Lung microvascular endothelial cell (primary cell): ENCODE data around the gene ELF2. TPM values are rescaled to one million over a fixed set of nuclear protein-coding genes. Genes with fewer than 3 reads are reported as not detected.
"Not testable (repeated sequence)": the region's sequence is repeated elsewhere in the genome, so short reads cannot be mapped to it uniquely, and the experiment has no call there.

Experiments
- DNase-seq, 2 donors: peaks; one replicate each; pipeline versions ENCODE4 v3.0.0 to v3.0.0-alpha.2; 2010; ENCODE audit warnings: low read depth in 2 of 2
- total RNA-seq: library from RNA; depleted of rRNA; stranded (reverse); fragments of >200 nt; gene quantifications from 2 replicates; pipeline ENCODE4 v1.2.1, GENCODE V29; 2014

The ELF2 gene
- total RNA-seq, 1 donor from 2014 or later, result 45.0 TPM

DNA sequence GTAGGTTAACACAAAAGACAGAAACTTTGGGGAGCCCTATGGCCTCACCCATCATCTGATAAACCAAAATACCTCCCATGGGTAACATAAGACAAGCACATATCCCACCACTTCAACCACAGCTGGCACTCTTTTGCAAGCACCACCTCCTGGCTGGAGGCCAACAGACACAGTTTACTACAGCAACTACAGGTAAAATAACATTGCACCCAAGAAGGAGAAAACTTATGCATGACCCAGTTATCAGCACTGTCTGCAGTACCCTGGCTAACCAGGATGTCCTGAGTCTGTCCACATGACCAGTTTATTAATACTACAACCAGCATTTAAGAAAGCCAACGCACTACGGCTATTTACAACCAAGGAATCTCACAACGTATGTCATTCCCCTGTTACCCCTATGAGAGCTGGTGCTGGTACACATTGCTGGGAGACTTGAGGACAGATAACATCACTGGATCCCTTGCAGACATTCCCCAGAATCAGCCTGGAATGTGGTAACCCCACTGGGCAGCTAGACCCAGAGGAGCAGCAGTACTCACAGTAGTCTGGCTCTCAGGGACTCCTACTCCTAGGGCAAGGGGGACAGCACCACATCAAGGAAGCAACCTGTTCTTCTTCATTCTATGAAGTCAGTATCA lies 32.0 kb downstream of the ELF2 start:
- DNase-seq, result no peak

- peak in 1 of 2 donors; percentile 25 for DNase-seq
These were observed 32.7 kb downstream of the ELF2 start for GRCh38 chr4:139144161-139144859.

DNA sequence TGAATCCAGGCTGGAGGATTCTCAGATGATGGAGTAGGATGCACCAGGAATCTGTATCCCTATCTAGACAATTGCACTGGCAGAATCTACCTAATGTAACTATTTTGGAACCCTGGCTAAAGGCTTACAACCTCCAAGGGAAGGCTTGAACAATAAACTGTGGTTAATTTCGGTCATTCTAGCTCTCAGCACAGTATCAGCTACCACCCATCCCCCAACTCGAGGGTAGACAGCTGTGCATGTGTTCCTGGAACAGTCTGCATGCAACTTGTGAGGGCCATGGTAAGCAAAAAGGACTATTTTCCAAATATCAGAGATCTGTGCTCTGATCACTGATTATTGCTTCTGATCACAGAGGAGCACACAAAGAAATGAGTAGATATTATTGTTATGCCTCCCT lies 34.0 kb downstream of the ELF2 start:
- no peak for DNase-seq

DNA sequence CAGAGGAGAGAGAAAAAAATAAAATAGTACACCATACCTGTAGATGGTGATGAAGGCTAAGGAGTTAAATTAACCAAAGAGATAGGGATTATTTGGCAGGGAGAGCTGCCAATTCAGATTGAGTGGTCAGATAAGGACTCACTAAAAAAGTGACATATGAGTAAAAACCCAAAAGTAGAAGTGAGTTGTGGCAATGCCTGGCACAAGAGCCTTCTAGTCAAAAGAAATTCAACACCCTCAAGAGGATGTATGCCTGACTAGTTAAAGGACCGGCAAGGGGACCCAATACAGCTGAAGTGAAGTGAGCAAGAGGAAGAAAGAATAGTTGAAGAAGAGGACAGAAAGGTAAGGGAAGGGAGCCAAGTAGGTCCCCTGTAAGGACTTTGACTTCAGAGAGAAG lies 34.9 kb downstream of the ELF2 start:
- DNase-seq, result no peak

- DNase-seq, result no peak
These were observed 39.3 kb downstream of the ELF2 start for GRCh38 chr4:139137763-139138162.

GRCh38 chr4:139134403-139134802 lies 42.6 kb downstream of the ELF2 start:
- DNase-seq, result no peak

GRCh38 chr4:139131209-139131870 lies 45.7 kb downstream of the ELF2 start:
- no peak for DNase-seq

DNA sequence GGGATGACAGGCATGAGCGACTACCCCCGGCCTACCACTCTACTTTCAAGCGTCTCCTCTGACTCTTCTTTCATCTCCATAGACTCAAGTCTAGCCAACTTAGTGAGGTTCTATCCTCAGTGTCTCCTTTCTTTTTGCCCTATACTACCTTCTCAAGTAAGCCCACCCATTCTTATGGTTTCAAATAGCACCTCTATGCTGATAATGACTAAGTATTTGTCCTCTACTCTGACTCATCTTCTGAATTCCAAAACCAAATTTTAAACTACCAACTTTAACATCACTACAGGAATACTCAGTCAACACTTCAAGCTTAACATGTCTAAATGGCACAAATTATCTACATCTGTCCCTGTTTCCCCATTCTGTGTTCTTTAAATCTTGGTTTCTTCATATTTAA lies 47.8 kb downstream of the ELF2 start:
- DNase-seq, result no peak

DNA sequence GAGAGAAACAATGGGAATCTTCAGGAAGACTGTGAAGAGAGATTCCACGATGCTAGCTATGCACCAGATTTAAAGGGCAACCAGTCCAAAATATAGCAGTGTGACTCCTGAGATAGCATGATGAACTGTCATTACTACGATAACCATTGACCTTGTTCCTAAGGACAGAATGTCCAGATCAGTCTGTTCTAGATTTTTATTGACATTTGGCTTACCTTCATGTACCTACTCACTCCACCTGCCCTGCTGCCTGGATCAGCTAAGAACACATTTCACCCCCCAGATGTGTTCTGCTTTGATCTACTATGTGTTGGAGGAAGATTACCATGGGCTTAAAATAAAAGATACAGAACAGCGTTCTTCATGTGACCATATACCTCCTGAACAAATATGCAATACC lies 50.1 kb downstream of the ELF2 start:
- no peak for DNase-seq

- DNase-seq, result no peak
These were observed 53.1 kb downstream of the ELF2 start for GRCh38 chr4:139123910-139124309.

- no peak for DNase-seq
These were observed 58.7 kb downstream of the ELF2 start for GRCh38 chr4:139118365-139118764.

GRCh38 chr4:139115226-139115625 lies 61.8 kb downstream of the ELF2 start:
- no peak for DNase-seq

DNA sequence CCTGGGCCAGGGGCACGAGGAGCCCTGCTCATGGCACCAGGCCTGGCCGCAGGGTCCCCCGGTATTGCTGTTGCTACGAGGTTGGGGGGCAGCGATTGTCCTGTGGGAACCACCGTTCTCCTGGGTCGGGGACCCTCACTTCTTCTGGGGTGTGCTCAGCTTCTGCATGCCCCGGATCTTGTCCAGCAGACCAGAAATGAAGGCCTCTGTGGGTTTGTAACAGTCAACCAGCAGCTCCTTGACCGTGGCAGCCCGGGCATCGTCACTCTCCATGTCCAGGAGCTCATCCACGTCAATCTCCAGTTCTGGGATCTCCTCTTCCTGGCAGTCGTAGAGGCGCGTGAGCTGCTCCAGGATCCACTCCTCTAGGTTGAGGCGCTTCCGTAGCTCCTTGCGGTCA lies 62.2 kb downstream of the ELF2 start:
- not testable (repeated sequence) for DNase-seq

DNA sequence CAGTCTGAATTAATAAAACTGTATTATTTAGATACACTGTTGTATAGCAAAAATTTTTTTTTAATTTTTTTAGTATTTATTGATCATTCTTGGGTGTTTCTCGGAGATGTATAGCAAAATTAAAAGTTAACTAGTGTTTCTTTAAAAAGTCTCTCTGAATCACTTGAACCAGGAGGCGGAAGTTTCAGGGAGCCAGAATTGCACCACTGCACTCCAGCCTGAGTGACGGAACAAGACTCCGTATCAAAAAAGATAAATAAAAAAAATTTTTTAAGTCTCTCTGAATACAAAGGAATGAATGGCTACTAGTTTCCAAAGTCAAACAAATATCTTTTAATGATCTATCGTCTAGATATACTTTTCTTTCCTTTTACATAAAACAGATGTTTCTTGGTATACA lies 64.4 kb downstream of the ELF2 start:
- no peak for DNase-seq

- DNase-seq, result no peak
These were observed 68.4 kb downstream of the ELF2 start for GRCh38 chr4:139108567-139109128.

DNA sequence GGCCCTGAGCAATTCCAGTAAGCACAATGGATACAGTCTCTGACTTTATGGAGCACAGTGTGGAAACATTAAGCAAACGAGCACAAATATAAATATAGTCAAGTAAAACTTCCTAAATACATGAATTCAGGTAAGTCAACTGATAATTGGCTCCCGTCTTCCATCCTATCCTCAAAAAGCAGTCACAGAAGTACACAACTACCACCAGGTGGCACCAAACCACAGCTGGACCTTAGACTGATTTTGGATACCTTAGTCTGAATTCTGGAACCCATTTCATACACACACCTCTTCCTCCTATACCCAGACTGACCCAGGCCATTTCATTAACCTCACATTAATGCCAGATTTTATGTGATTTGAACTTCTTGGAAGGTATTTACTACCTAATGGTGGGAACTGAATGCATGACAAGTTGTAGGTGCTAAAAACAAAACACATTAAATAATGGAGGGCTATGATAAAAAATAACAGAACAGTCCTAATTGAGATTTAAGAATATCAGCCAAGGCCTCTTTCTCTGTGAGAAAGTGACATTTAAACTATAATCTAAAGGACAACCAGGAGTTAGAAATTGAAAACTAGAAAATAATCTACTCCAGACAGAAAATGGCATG lies 77.5 kb downstream of the ELF2 start:
- DNase-seq, result peak; percentile 87 to 91

GRCh38 chr4:139092271-139092670 lies 84.7 kb downstream of the ELF2 start:
- no peak for DNase-seq

DNA sequence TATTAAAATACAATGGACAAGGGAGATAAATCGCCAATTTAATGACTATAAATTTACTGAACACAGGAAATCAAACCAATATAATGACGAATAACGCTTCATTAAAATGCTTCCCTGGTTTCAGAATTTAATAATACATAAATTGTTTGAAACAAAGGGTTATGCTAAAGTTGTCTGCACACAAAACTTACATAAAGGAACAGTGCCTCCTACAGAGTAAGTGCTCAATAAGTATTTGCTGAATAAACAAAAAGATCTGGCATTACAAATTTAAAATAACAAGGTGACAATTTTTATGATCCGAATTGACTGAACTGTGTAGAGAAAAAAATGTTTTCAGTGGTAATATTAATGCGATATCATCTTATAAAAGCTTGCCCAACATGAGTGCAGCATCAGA lies 91.9 kb downstream of the ELF2 start:
- DNase-seq, result peak; percentile 47 to 55

DNA sequence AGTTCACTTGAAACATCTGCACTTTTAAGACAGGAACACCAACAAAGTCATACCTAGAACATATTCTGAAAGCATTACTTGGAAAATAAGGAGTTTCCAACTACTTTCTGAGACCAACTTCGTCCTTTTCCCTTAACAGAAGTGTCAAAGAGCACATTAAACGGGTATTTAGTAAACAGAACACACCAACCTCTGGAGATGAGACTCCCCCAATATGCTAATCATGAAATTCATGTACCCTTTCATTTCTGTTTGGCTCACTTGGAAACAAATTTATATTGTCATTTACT lies 92.3 kb downstream of the ELF2 start:
- DNase-seq, result no peak

GRCh38 chr4:139083956-139084803 lies 92.8 kb downstream of the ELF2 start:
- peak; percentile 92 to 93 for DNase-seq

DNA sequence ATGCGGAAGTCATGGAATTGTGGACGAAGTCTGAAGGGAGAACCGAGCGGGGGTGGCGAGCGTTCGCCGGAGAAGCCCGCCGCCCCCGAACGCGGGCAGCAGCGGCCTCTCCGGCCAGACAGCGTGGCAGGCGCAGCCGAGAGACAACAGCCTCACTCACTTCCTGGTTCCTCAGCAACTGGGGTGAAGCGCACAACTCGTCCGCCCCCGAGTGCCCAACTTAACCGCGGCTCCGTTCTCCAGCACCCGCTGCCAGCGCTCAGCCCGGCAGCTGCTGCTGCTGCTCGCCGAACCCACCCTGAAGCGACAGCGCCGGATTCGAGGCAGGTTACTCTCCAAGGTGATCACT lies 93.4 kb downstream of the ELF2 start:
- peak; percentile 77 to 82 for DNase-seq
